CD4-positive, CD25-positive, alpha-beta regulatory T cell (primary cell): ENCODE results near the gene NOP16. TPM values are rescaled to one million over a fixed set of nuclear protein-coding genes. Genes with fewer than 3 reads are reported as not detected.

Experiments
- ATAC-seq, 2 donors: fragments of 150-1000 bp; cut with Tn5 transposase; one replicate each; pipeline ENCODE4 v1.10.0; 2021; ENCODE audit warnings: low read depth in 2 of 2, moderate number of reproducible peaks in 2 of 2, moderate library complexity in 1 of 2
- DNase-seq, 3 donors: peaks; one replicate each; pipeline versions ENCODE4 v3.0.0 to v3.0.0-alpha.2; 2012 to 2022; ENCODE audit warnings: mixed read lengths in 1 of 3
- H3K27ac ChIP-seq: one replicate; pipeline ENCODE4 v1.7.0; 2013; ENCODE audit warnings: mild to moderate bottlenecking, low read length; ENCODE audit not compliant: insufficient read depth, poor library complexity, severe bottlenecking
- H3K27me3 ChIP-seq: one replicate; pipeline ENCODE4 v1.7.0; 2013; ENCODE audit warnings: low read length; ENCODE audit not compliant: control insufficient read depth, insufficient read depth
- H3K36me3 ChIP-seq: one replicate; pipeline ENCODE4 v1.7.0; 2013; ENCODE audit warnings: mild to moderate bottlenecking, low read length, moderate library complexity; ENCODE audit not compliant: control insufficient read depth, insufficient read depth
- H3K4me1 ChIP-seq: 2 replicates; pipeline ENCODE4 v1.7.0; 2013; ENCODE audit warnings: mild to moderate bottlenecking, low read length; ENCODE audit not compliant: insufficient read depth, control insufficient read depth, poor library complexity, severe bottlenecking
- H3K4me3 ChIP-seq: one replicate; pipeline ENCODE4 v1.7.0; 2013; ENCODE audit warnings: low read depth, mild to moderate bottlenecking, low read length, moderate library complexity
- H3K9me3 ChIP-seq, 2 experiments: 1 replicate in 1 of 2; 2 replicates in 1 of 2; pipeline ENCODE4 v1.7.0; 2013; ENCODE audit warnings: low read length in 2 of 2, mild to moderate bottlenecking in 1 of 2, moderate library complexity in 1 of 2; ENCODE audit not compliant: control insufficient read depth in 2 of 2
- H3K27ac Mint-ChIP-seq, 3 donors: one replicate each; pipeline ENCODE4 v1.8.0; 2020 to 2022; ENCODE audit warnings: mild to moderate bottlenecking in 3 of 3, mixed read lengths in 3 of 3, moderate library complexity in 2 of 3
- H3K27me3 Mint-ChIP-seq: one replicate; pipeline ENCODE4 v1.8.0; 2022; ENCODE audit warnings: mild to moderate bottlenecking, mixed read lengths
- H3K36me3 Mint-ChIP-seq: one replicate; pipeline ENCODE4 v1.8.0; 2020; ENCODE audit warnings: mixed read lengths
- H3K4me1 Mint-ChIP-seq, 4 donors: one replicate each; pipeline ENCODE4 v1.8.0; 2020 to 2022; ENCODE audit warnings: mixed read lengths in 4 of 4, mild to moderate bottlenecking in 1 of 4
- H3K4me3 Mint-ChIP-seq, 4 donors: one replicate each; pipeline ENCODE4 v1.8.0; 2020 to 2022; ENCODE audit warnings: mild to moderate bottlenecking in 4 of 4, mixed read lengths in 4 of 4, moderate library complexity in 3 of 4
- H3K9me3 Mint-ChIP-seq, 7 donors: one replicate each; pipeline ENCODE4 v1.8.0; 2020 to 2022; ENCODE audit warnings: mixed read lengths in 7 of 7, mild to moderate bottlenecking in 3 of 7, moderate library complexity in 2 of 7
- polyA plus RNA-seq, 4 donors: library from polyadenylated mRNA; unstranded; fragments of 300-500 nt; fragmentation: Illumina TruSeq; gene quantifications; one replicate each; pipeline ENCODE4 v1.2.3, GENCODE V29; 2021
- total RNA-seq: library from RNA; stranded (reverse); gene quantifications from one replicate; pipeline ENCODE4 v1.2.3, GENCODE V29; 2022

The NOP16 gene
- total and polyA plus RNA-seq, 5 donors from 2014 or later = 13.6 to 41.2 (median 29.0) TPM

DNA sequence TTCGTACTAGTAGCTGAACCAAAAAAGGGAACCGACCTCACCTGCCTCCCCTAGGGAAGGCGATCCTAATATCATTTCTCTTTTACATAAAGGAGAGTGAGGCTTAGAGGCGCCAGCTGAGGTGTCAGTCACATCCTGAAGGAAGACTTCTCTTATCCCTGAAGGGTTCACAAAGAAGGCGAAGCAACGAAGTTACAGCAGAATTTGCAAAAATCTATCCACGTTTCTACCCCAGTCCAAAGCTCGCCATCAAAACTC lies 26.2 kb downstream of the NOP16 start:
- Histone ChIP-seq H3K9me3 (no peaks in the 10 kb centered on the region), H3K27me3 (no peaks in the 10 kb centered on the region), H3K36me3 (peaks cover 10% of the 10 kb centered on the region), H3K4me1 (peaks cover 42% of the 10 kb centered on the region), H3K27ac (peak overlapping the region; percentile 86), H3K4me3 (peak overlapping the region; percentile 56)
- no peak for DNase-seq
- Mint-ChIP-seq H3K27ac (peak overlapping the region; percentile 95 to 98 (median 98)), H3K4me1 (peaks cover 12 to 50% (median 31%) of the 10 kb centered on the region in 4 donors), H3K9me3 (no peaks in the 10 kb centered on the region), H3K27me3 (no peaks in the 10 kb centered on the region), H3K36me3 (peaks cover 14% of the 10 kb centered on the region), H3K4me3 (peak overlapping the region; percentile 97 to 99 (median 99))
- no peak for ATAC-seq

DNA sequence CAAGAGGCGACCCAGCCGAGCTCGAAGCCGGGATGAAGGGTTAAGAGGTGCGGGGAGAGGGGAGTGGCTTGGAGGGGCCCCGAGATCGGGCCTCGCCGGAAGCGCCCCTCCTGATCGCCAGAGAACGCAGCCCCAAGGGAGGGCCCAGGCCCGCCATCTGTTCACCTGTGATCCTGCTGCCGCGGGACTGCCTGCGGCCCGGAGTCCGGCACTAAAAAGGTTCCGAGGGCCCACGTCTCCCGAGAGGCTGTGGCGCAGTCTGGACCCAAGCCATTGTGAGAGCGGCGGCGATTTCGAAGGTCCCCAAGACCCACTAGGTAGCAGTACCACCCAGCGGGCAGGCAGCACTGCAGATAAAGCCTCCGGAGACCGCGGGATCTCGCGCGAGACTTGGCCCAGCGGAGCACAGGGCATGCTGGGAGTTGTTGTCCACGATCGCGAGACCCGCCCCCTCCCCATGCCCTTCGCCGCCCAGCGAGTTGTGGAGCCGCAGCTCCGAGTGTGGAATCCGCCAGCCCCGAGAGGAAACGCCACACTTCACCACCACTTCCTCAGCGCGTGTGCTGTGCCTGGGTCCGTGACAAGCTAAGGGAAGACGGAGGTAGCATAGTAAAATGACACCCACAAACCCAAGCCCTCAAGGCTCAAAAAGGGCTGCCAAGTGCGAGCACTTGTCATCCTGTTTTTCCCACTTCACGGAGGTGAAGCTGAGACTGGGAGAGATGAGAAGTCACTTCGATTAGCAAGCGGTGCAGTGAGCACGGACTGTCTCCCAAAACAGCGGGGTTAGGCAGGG lies 26.8 kb downstream of the NOP16 start, which contains the start of gene KIAA1191:
Gene KIAA1191 (minus strand): TSS at position 328 of the 796 bp plus-strand sequence. CDS start 2,256 bp downstream, outside the sequence.
- ATAC-seq (peak; percentile 92 to 95), DNase-seq (peak; percentile 93 to 98 (median 94))
- Mint-ChIP-seq H3K27me3 (no peaks in the 10 kb centered on the region), H3K4me1 (peaks cover 13 to 52% (median 30%) of the 10 kb centered on the region in 4 donors), H3K27ac (peak within 1 kb of the TSS; percentile 95 to 98 (median 98)), H3K36me3 (peaks cover 14% of the 10 kb centered on the region), H3K9me3 (no peaks in the 10 kb centered on the region), H3K4me3 (peak within 1 kb of the TSS; percentile 97 to 99 (median 99))
- no peaks in the 10 kb centered on the region for H3K9me3 ChIP-seq
- H3K36me3 ChIP-seq = peaks cover 13% of the 10 kb centered on the region
- no peaks in the 10 kb centered on the region for H3K27me3 ChIP-seq
- peak within 1 kb of the TSS; percentile 86 for H3K27ac ChIP-seq
- peak within 1 kb of the TSS; percentile 79 for H3K4me3 ChIP-seq
- H3K4me1 ChIP-seq = peaks cover 42% of the 10 kb centered on the region

DNA sequence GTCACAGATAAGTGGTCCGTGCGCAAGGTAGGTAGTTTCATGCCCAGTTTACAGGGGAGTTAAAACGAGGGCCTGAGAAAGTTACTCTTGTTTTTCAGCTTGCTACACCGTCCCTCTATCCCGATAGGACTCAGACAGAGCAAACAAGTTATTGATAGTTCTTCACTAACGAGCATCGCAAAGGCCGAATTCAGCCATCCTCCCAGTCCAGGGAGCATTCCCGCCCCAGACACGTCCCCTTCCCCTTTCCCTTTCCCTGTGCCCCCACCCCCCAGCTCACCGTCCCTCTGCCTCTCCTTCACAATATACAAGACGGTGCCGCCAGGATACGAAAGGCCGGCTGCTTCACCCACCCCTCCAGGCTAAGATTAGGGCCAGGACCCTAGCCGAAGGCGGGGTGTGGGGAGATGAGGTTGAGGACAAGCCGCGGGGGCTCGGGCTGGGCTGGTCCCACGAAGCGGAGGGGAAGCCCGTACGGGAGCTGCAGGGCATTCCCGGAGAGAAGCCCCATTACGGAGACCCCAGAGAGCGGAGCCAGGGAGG lies 27.4 kb downstream of the NOP16 start:
- Histone ChIP-seq H3K4me1 (peaks cover 36% of the 10 kb centered on the region), H3K4me3 (peak overlapping the region; percentile 79), H3K36me3 (peaks cover 20% of the 10 kb centered on the region), H3K27me3 (no peaks in the 10 kb centered on the region), H3K27ac (peak overlapping the region; percentile 86), H3K9me3 (no peaks in the 10 kb centered on the region)
- no peak for DNase-seq
- H3K36me3 Mint-ChIP-seq = peaks cover 17% of the 10 kb centered on the region
- peak overlapping the region; percentile 95 to 98 (median 98) for H3K27ac Mint-ChIP-seq
- peaks cover 16 to 53% (median 29%) of the 10 kb centered on the region in 4 donors for H3K4me1 Mint-ChIP-seq
- no peaks in the 10 kb centered on the region for H3K27me3 Mint-ChIP-seq
- H3K9me3 Mint-ChIP-seq = no peaks in the 10 kb centered on the region
- H3K4me3 Mint-ChIP-seq = peak overlapping the region; percentile 97 to 99 (median 99)
- ATAC-seq = no peak

DNA sequence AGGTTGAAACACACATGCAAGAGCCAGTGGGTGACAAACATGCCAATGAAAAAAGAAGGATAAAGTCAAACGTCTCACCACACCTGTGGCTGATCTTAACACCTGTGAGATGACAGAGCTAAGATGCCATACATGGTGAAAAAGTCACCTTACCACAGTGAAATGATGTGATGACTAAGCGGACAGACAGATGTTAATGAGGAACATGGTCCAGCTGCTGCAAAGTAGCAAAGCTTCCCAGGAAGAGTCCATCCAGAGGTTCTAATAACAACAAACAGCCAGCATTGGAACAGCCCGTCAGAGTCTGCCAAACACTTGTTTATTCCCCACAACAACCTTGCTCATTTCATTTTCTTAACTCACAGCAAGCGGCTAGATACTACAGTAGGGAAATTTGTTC lies 28.7 kb downstream of the NOP16 start:
- Histone ChIP-seq H3K36me3 (peaks cover 33% of the 10 kb centered on the region), H3K4me1 (peaks cover 28% of the 10 kb centered on the region), H3K4me3 (peak overlapping the region; percentile 49), H3K9me3 (no peaks in the 10 kb centered on the region), H3K27me3 (no peaks in the 10 kb centered on the region), H3K27ac (no peak overlapping the region)
- DNase-seq (peak in 1 of 3 donors; percentile 15), ATAC-seq (no peak)
- H3K27ac Mint-ChIP-seq = peak overlapping the region; percentile 60 to 95 (median 65)
- no peaks in the 10 kb centered on the region for H3K27me3 Mint-ChIP-seq
- no peaks in the 10 kb centered on the region for H3K9me3 Mint-ChIP-seq
- H3K4me3 Mint-ChIP-seq = peak overlapping the region; percentile 84 to 93 (median 86)
- H3K36me3 Mint-ChIP-seq = peaks cover 22% of the 10 kb centered on the region
- H3K4me1 Mint-ChIP-seq = peaks cover 16 to 52% (median 35%) of the 10 kb centered on the region in 4 donors

DNA sequence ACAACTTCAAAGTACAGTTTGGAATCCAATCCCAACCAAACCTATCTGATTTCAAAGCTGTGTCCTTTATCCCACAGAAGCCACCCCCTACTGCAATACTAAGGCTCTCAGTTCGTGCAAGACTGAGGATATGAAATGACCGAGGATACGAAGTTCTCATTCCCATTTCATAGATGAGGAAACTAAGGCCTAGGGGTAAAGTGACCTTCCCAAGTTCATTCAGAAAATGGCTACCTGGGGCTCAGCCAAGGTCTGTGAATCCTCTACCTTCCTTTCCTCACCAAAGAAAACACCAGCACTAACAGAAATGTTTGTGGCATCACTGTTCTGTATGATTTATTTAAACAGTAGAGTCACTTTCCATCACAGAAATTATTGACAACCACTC lies 32.2 kb downstream of the NOP16 start:
- no peaks in the 10 kb centered on the region for H3K27me3 ChIP-seq
- H3K36me3 Mint-ChIP-seq = peaks cover 43% of the 10 kb centered on the region
- H3K27ac ChIP-seq = no peak overlapping the region
- H3K27me3 Mint-ChIP-seq = no peaks in the 10 kb centered on the region
- no peaks in the 10 kb centered on the region for H3K9me3 Mint-ChIP-seq
- H3K4me1 ChIP-seq = peaks cover 17% of the 10 kb centered on the region
- no peak overlapping the region for H3K4me3 ChIP-seq
- H3K9me3 ChIP-seq = no peaks in the 10 kb centered on the region
- ATAC-seq = no peak
- no peak for DNase-seq
- H3K4me3 Mint-ChIP-seq = peak overlapping the region in 2 of 4 donors; percentile 5 to 16
- H3K27ac Mint-ChIP-seq = peak overlapping the region in 1 of 3 donors; percentile 79
- H3K4me1 Mint-ChIP-seq = peaks cover 16 to 57% (median 35%) of the 10 kb centered on the region in 4 donors
- H3K36me3 ChIP-seq = peaks cover 67% of the 10 kb centered on the region

DNA sequence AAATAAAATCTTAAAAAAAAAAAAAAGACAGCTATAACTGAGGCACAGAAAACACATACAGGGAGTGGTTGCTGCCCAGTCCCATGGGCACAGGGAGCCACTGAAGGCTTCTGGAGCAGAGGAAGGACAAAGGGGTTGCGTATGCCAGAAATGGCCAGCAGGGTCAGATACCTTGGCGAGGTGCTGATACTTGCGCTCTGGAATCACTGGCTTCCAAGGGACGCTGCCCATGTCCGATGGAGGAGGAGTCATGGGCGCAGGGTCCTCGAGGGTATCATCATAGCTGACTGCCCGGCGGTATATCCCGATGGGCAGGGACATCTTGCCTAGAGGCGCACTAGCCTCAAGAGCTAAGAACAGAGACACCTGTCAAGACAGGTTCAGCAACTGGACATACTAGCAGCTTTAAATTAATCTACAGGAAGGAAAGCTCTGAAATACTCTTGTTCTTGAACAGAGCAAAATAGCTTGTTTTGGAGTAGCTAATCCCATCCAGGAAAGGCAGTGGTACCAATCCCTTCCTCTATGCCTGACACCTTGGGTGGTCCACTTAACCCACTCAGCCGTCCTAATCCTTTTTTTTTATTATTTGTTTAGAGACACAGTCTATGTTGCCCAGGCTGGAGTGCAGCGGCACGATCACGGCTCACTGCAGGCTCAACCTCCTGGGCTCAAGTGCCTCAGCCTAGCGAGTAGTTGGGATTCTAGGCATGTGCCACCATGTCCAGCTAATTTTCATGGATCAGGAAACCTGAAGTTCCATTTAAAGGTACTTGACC lies 32.8 kb downstream of the NOP16 start:
- Histone ChIP-seq H3K36me3 (peaks cover 70% of the 10 kb centered on the region), H3K9me3 (no peaks in the 10 kb centered on the region), H3K4me1 (peaks cover 11% of the 10 kb centered on the region), H3K4me3 (no peak overlapping the region), H3K27ac (no peak overlapping the region), H3K27me3 (no peaks in the 10 kb centered on the region)
- Mint-ChIP-seq H3K4me3 (peak overlapping the region in 1 of 4 donors; percentile 80), H3K27ac (no peak overlapping the region), H3K27me3 (no peaks in the 10 kb centered on the region), H3K9me3 (no peaks in the 10 kb centered on the region), H3K4me1 (peaks cover 16 to 54% (median 35%) of the 10 kb centered on the region in 4 donors), H3K36me3 (peaks cover 46% of the 10 kb centered on the region)
- DNase-seq (no peak), ATAC-seq (no peak)

DNA sequence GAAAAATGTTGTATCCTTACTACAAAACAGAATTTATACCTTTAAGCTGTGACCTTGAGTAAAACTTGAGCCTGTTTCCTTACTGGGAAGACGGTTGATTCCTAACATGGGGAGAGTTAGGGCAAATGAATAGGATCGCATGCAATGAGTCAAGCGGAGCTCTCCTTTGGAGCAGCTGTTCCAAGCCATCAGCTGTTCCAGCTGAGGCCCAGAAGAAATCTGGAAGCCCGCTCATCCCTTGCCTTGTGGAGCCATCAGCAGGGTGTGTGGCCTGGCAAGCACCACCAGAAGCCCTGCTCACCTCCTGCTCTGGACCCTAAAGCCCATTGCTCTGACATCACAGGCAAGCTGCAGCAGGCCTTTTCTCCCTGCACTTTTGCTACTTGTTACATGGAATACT lies 34.9 kb downstream of the NOP16 start:
- Histone ChIP-seq H3K4me1 (no peaks in the 10 kb centered on the region), H3K27ac (no peak overlapping the region), H3K36me3 (peaks cover 91% of the 10 kb centered on the region), H3K27me3 (no peaks in the 10 kb centered on the region), H3K4me3 (no peak overlapping the region), H3K9me3 (no peaks in the 10 kb centered on the region)
- ATAC-seq (no peak), DNase-seq (no peak)
- H3K9me3 Mint-ChIP-seq = no peaks in the 10 kb centered on the region
- H3K27ac Mint-ChIP-seq = peak overlapping the region in 1 of 3 donors; percentile 83
- peaks cover 61% of the 10 kb centered on the region for H3K36me3 Mint-ChIP-seq
- H3K4me3 Mint-ChIP-seq = no peak overlapping the region
- no peaks in the 10 kb centered on the region for H3K27me3 Mint-ChIP-seq
- peaks cover 8 to 45% (median 33%) of the 10 kb centered on the region in 4 donors for H3K4me1 Mint-ChIP-seq
